DMS153 (cell line): ENCODE data around the gene ZNF593.

Experiments used
- DNase-seq: peaks from one replicate; lab custom pipeline; 2025; lab: John Stamatoyannopoulos, UW

Gene ZNF593

DNA sequence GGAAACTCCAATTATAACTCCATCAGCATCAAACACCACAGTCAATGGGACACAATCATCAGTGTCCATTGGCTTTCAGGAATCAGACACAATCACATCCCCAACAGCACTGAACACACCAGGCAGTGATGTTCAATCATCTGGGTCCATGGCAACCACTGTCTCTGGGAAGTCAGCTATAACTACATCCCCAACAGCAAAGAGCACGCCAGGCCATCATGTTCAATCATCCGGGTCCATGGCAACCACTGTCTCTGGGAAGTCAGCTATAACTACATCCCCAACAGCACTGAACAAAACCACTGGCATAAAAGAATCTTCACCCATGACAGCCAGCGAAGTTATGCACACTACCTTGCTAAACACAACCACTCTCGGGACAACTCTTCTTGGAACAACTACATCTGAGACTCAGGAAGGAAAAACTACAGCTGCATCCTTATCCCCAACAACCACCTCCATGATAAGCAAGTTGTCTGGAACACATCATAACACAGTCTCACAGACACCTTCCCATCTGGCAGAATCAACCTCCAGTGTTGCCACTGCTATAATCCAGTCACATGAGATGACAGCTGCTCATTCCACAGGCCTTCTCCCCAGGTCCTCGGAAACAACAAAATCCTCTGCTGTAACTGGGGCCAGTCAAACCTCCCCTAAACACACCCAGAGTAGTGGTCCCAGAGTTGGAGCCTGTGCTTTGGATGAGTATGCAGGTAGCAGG, 40.6 kb downstream of the ZNF593 start:
- no peak for DNase-seq

DNA sequence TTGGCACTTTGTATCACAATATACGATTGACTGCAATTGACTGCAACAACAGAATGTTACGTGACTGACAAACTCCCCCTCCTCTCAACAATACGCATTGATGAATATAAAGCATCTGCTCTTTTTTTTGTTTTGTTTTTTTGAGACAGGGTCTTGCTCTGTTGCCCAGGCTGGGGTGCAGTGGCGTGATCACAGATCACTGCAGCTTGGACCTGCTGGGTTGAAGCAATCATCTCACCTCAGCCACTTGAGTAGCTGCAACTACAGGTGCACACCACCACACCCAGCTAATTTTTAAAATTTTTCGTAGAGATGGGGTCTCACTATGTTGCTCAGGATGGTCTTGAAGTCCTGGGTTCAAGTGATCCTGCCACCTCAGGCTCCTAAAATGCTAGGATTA, 43.0 kb downstream of the ZNF593 start:
- DNase-seq: no peak

DNA sequence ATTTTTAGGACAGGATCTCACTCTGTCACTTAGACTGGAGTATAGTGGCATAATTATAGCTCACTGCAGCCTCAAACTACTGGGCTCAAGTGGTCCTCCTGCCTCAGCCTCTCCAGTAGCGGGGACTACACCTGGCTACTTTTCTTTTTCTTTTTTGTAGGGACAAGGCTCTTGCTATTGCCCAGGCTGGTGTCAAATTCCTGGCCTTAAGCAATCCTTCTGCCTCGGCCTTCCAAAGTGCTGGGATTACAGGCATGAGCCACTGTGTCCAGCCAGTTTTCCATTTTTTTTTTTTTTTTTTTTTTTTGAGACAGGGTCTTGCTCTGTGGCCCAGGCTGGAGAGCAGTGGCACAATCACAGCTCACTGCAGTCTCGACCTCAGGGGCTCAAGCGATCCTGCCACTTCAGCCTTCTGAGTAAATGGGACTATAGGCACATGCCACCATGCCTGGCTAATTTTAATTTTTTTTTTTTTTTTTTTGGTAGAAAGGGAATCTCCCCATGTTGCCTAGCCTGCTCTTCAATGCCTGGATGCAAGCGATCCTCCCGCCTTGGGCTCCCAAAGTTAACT, 43.7 kb downstream of the ZNF593 start:
- DNase-seq: no peak

DNA sequence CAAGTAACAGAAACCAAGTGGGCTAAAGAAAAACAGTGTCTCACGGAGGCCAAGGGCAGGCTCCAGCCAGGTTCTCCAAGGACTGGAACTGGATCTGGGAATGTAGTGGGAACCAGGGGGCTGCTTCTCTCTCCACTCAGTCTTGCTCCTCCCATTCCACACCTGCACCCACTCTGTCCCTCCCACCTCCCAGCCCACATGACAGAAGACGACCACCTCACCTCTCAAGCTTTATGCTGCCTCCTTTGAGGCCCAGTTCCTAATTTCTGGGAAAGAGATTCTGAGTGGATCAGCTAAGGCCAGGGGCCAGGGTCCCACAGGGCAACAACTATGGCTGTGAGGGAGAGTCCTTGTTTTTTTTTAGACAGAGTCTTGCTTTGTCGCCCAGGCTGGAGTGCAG, 45.5 kb downstream of the ZNF593 start:
- DNase-seq: no peak

DNA sequence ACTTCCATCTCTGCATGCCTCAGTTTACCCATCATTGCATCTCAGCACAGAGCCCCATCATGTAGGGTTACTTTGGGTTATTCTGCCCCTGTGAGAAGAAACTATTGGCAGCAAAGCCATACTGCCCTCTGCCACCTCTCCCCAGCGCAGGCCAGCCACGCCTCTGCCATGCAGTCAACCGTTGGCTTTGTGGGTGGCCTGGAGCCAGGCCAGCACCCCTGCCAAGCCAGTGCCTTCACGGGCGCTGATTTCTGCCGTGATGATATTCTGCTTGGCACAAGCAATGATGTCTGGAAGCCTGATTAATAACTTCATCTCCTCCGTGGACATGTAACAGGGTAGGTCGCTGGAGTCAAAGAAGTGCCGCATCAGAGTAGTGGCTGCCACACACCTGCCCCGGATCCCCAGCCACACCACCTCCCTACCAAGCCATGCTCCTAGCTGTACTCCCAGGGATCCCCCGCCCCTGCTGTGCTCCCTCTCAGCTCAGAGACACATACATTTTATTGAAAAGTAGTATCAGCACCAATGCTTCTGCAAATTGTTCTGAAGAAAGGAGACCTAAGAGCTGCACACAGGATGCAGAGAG, 49.3 kb downstream of the ZNF593 start:
- no peak for DNase-seq
